GM18951 (cell line): ENCODE results near the gene TASP1.

Experiments
- POLR2A ChIP-seq: IDR thresholded peaks from 4 replicates; pipeline ENCODE4 v1.6.1; 2011; ENCODE audit warnings: mild to moderate bottlenecking; ENCODE audit not compliant: insufficient read length, insufficient read depth; ENCODE audit errors: extremely low read depth
- in situ Hi-C: fragments of 300-500 bp; cut with MboI; formaldehyde crosslinking; loops from one replicate; pipeline ENCODE4 v1.12.0; 2022; ENCODE audit warnings: low sequenced_read_pairs, mixed read lengths, inconsistent platforms; ENCODE audit not compliant: unreplicated experiment

Gene TASP1

DNA sequence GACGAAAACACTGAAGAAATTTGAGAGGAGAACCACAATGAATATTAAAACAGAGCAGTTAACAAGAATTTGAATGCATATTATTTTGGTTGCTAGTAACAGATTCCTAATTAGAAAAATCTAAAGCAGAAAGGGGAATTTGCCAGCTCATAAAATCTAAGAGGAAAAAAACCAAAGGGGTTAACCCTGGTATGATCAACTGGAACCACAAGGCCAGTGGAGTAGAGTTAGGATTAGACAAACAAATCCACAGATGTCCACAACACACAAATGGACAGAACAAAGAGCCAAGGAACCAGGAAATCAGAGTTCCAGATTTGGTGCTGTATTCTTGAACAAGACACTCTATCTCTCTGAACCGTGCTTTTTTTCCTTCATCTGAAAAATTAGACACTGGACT, 195.0 kb downstream of the TASP1 start:
- no peak for TF ChIP-seq POLR2A
- in situ Hi-C loops, result no loop called here

DNA sequence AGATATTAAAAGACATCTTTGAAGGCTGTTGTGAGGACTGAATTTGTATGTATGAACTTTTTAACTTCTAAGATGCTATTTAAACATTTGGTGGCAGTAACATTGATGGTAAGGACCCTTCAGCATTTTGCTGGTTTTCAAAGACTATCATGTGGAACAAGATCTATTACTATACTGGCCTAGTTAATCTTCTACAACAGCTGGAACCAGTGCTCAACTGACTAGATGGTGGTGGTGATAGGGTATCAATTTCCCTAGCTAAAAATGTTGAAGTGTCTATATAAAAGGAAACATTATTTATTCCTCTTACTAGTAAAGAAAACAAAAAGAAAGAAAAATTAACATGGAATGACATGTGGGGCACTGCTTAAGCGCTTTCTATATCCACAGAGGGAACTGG, 195.7 kb downstream of the TASP1 start:
- in situ Hi-C loops, result no loop called here
- TF ChIP-seq POLR2A, result no peak

DNA sequence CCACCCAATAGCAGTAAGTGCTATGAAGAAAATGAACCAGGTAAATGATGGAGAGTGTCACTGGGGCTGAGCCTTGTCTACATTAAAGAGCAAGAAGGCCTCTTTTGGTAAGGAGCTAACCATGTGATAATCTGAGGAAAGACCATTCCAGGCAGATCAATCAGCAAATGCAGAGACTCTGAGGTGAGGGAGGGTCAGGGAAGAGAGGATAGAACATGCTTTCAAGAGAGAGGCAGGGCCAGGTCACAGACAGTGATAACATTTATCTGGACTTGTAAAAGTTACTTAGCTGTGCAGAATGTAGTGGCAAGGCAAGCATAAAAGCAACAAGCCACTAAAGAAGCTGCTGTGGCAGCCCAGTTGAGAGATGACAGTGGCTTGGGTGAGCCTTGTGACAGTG, 197.3 kb downstream of the TASP1 start:
- no peak for TF ChIP-seq POLR2A
- in situ Hi-C loops, result no loop called here

DNA sequence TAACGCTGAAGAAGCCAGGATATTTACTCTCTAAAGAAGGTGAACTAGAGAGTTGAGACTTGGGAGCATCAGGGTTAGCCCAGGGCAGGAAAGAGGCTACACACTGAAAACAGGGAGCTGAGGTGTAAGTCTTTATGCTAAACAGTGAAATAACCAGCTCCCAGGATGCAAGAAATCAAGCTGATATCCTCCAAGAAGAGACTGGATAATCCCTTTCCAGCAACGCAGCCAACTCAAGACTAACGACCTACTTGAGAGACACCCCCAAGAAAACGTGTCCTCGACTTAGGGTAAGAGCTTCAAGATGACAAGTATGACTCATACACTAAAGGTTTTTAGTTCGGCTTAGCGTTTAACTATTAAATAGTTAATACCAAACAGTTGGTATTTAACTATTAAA, 202.2 kb downstream of the TASP1 start:
- TF ChIP-seq POLR2A, result no peak
- in situ Hi-C loops, result no loop called here

DNA sequence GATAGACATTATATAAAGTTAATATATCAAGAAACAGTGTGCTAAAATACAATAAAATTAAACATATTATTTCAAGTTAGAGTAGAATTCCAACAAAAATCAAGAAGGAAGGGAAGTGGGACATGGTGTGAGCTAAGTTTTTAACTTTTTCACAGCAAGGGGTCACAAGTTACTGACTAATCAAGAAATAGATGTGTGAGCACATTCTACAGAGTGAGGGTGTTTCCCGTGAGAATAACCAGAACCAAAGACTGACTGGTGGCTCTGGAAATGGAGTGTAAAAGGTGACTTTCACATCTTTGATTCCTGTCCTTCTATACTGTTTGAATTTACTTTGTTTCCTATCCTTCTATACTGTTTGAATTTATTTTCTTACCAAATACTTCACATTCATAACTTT, 206.6 kb downstream of the TASP1 start:
- in situ Hi-C loops, result no loop called here
- TF ChIP-seq POLR2A, result no peak

DNA sequence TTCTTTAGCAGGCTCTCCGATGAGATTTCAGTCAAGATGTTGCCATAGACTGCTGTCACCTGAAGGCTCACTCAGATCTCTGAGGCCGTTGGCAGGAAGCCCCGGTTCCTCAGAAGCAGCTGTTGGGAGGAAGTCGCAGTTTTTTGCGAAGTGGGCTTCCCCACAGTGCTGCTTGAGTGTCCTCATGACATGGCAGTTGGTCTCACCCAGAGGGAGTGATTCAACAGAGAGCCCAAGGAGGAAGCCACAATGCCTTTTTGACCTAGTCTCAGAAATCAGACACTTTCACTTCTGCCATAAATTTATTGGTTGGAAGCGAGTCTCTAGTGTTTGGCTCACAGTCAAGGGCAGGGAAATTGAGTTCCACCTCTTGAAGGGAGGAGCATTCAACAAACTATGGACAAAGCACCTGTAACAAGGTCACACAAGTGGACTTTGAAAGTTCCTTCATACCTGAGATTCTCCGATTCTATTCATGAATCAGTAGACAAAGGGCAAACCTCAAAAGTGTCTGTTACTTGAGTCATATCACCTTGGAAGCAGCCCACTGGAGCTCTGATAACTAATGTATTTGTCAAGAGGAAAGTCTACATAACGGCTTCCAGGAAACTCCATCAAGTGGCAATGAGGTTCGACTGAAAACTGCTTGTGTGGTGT, 208.3 kb downstream of the TASP1 start:
- in situ Hi-C loops, result no loop called here

DNA sequence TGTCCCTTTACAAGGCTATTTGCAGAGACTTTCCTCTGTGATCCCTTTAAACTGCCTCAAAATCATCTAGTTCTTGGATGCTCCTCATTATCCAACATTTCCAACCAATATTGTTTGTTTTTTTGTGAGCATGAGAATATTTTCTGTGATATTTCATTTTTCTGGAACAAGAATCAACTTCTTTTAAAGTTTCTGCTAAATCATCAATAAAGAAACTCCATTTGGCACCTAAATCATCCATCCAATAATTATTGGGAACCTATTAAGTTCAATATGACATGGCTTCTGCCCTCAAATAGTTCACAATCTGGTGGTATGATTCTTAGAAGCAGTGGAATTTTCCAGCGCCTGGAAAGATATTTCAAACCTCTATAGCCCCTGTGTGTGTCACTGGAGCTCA, 210.0 kb downstream of the TASP1 start:
- in situ Hi-C loops, result no loop called here
- TF ChIP-seq POLR2A, result no peak

More for the DNA sequence above, 208.3 kb downstream of the TASP1 start:
- TF ChIP-seq POLR2A, result no peak

DNA sequence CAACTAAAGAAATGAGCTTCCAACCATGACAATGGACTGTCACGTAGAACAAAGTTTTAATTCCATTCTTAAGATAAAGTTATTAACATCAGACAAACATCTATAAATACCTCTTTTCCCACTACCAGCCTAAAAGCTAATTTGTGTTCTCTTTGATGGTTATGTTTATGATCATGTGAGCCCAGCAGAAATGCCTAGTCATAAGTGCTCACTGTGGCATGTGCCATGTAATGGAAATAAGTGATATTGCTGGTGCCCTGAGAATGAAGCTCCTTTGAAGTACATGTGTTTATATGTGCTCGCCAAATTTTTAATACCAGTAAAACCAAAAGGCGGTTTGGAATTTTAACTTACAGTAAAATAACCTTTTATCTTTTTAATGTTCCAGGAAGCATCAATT, 211.9 kb downstream of the TASP1 start:
- TF ChIP-seq POLR2A, result no peak
- in situ Hi-C loops, result no loop called here

DNA sequence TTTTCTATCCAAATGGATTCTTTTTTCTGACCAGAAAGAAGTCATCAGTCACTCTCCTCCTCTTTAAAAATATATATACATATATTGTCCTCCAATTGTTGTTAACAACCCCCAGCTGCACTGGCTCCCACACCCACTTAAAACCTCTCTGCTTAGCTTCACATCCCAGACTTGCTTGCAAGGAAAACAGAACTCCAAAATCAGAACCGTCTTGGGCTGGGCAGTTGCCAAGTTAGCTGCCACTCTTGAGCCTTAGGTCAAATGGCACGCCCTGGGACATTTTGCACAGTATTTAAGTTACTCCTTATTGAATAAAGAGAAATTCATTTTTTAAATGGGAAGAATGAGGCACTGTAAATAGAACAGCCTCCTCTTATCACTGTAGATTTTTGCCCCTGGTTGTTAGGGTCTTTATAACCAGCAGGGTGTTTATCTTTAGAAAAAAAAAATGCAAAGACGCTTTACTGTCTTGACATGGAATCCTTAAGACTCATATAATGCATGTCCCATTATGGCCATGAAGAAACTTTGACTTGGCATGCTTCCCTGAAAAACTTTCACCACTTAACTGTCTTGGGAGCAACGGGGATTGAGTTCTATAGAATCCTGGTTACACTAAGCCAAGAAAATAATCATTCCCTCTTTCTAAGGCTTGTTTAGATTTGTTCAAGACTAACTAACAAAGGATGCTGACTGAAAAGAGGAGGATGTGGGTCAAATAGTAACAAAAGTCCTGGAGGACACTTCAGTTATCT, 213.2 kb downstream of the TASP1 start:
- in situ Hi-C loops, result no loop called here
- no peak for TF ChIP-seq POLR2A

DNA sequence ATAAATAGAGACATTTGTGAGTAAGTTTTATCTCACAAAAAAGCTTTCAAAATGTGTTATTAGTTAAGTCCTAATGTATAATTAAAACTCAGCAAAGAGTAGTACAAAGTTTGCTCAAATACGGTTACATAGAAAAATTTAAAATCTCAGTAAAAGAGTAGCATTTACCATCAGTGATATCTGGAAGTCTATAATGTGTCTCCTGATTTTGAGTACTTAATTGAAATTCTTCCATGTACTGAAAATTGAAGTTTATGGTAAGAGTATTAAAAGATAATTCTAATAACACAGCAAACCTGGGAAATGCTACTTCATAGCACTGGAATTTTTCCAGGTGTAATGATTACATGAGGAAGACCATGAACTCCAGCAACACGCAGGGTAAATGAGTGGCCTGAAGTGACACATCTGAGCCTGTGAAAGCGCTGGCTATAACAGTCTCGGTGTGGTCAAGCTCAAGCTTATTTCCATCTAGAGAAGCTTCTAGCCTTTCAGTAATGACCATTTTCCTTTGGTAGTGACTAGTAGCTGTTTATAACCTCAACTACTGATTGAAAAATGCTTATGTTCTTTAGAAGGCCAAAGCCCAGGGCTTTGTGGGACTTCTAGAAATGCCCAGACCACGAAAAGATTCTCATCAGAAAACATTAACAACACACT, 214.4 kb downstream of the TASP1 start:
- TF ChIP-seq POLR2A, result no peak
- in situ Hi-C loops, result no loop called here

DNA sequence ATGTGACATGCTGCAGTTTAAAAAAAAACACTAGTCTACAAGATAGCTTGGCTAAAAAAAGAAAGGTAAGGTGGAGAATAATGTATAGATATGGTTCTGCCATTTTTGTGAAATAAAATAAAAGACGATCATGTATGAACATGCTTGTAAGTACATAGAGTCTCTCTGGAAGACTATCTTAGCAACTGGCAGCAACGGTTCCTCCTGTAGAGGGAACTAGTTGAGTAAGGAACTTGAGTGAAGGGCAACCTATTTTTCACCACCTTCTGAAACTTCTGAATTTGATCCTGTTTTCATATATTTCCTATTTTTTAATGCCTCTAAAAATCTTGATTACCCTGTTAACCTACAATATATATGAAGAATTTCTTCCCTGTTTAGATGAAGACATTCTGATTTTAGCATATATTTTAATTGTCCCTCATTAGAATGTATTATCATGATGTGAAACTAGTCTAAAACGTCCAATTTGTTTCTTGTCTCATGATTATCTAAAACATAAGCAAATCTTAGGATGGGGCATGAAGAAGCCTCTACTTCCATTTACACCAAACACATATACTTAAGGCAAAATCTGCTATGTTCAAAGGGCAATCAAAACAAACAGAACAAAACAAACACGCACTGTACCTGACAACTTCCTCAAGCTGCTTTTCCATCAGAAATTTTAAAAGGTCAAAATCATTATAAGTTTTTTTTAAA, 215.1 kb downstream of the TASP1 start:
- in situ Hi-C loops, result no loop called here
- TF ChIP-seq POLR2A, result no peak

DNA sequence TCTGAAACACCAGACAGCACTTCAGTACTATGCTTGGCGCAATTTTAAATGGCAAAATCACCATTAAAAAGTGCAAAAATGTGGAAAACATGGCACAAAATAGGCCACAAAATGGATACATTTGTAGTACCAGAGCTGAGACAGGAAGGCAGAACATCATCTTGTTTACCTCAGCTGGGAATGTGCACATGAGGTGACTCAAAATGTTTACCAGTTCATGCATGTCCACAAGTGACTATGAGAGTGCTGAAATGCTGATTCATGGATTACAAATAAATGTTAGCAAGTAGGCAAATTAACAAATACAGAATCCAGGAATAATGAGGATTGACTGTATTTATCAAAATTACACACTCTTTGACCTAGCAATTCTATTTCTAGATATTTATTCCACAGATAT, 216.1 kb downstream of the TASP1 start:
- in situ Hi-C loops, result no loop called here
- no peak for TF ChIP-seq POLR2A

DNA sequence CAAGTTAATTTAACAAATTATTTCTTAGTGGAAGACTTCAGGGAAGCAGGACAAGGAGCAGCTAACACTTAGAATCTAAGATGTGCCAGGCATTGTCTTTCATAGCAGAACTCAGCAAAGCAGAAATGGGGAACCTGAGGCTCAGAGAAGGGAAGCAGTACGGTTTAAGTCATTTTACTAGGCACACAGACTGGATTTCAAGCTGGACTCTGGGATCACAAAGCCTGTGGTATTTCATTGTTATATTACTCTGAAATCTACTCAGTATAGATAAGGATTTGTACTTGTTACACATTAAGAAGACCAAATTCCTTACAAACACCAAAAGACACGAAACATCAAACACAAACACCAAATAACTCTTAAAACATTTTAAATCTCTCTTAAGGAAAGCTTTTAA, 218.1 kb downstream of the TASP1 start:
- TF ChIP-seq POLR2A, result no peak

More for the DNA sequence above, 218.1 kb downstream of the TASP1 start:
- in situ Hi-C loops, result no loop called here
